GM12875 (cell line): Measurements from ENCODE around the gene RPL18A.

Source experiments
- H3K4me3 ChIP-seq: one replicate; pipeline ENCODE4 v1.5.1; 2011; ENCODE audit warnings: low read depth, low read length, control low read depth
- TF ChIP-seq, protein P1 (sequence below): IDR thresholded peaks from 2 replicates; pipeline ENCODE4 v1.5.1; 2011; ENCODE audit warnings: low read depth, mild to moderate bottlenecking, control low read depth, inconsistent platforms, low read length, moderate library complexity, borderline replicate concordance; ENCODE audit not compliant: insufficient read depth

Gene RPL18A

DNA sequence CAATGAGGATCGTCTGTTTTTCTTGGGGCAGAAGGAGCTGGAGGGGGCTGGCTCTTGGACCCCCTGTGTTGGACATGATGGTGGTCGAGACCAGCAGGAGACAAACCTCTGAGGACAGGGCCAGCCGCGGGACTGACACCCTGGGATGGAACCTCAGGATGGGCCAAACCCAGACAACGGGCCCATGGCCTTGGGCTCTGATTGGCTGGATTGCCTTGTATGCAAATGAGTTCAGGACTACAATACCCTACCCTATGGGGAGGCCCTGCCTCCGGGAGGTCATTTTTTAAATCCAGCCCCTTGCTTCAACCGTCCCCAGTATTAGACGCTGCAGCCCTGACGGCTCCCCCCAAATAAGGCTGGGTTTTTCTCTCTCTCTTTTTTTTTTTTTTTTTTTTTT is 34.1 kb downstream of the RPL18A start:
- TF ChIP-seq, protein P1, sequence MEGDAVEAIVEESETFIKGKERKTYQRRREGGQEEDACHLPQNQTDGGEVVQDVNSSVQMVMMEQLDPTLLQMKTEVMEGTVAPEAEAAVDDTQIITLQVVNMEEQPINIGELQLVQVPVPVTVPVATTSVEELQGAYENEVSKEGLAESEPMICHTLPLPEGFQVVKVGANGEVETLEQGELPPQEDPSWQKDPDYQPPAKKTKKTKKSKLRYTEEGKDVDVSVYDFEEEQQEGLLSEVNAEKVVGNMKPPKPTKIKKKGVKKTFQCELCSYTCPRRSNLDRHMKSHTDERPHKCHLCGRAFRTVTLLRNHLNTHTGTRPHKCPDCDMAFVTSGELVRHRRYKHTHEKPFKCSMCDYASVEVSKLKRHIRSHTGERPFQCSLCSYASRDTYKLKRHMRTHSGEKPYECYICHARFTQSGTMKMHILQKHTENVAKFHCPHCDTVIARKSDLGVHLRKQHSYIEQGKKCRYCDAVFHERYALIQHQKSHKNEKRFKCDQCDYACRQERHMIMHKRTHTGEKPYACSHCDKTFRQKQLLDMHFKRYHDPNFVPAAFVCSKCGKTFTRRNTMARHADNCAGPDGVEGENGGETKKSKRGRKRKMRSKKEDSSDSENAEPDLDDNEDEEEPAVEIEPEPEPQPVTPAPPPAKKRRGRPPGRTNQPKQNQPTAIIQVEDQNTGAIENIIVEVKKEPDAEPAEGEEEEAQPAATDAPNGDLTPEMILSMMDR, result no peak

GRCh38 chr19:17902701-17903100 is 43.0 kb downstream of the RPL18A start:
- TF ChIP-seq, protein P1, result no peak

More for the DNA sequence above, 34.1 kb downstream of the RPL18A start:
- H3K4me3 ChIP-seq, result no peak overlapping the region

DNA sequence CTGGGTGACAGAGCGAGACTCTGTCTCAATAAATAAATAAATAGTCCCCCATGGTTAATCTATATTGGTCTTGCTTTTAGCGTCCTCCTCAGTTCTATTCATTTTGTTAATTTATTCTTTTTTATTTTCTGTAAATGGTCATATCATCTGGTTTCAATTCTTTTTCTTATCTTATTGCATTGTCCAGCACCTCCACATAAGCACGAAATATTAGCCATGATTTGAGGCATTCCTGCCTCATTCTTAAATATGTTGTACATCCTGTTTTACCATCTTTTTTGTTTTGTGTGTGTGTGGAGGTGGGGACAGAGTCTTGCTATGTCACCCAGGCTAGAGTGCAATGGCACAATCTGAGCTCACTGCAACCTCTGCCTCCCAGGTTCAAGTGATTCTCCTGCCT is 48.5 kb downstream of the RPL18A start:
- TF ChIP-seq, protein P1, result no peak
- H3K4me3 ChIP-seq, result no peak overlapping the region

More at GRCh38 chr19:17902701-17903100, 43.0 kb downstream of the RPL18A start:
- H3K4me3 ChIP-seq, result no peak overlapping the region

- H3K4me3 ChIP-seq, result no peak overlapping the region
Observed at GRCh38 chr19:17909003-17909732, 49.5 kb downstream of the RPL18A start.

DNA sequence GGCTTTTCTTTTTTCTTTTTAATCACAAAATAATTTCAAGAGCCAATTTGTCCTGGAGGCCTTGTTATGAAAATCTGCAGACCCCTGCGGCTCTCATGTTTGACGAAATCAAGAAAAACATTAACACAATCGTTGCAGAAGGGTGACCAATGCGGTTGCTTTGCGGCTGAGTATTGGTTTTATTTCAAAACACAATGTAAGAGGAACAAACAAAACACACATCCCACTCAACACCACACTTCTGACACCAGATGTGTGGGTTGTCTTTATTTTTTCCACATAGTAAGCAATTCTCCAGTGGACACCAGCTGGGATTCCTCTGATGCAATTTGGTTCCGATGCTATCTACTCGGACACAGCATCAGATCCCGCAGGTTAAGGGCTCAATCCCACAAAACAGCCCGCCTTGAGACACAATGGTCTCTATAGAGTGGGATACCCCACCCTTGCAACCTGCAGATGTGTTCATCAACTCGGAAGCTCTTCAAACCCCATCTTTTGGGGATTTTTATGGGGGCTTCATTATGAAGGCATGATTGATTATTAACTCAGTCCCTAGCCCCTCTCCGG is 51.2 kb downstream of the RPL18A start:
- no peak overlapping the region for H3K4me3 ChIP-seq
- TF ChIP-seq, protein P1, result no peak

More at GRCh38 chr19:17909003-17909732, 49.5 kb downstream of the RPL18A start:
- TF ChIP-seq, protein P1, result no peak
